ENCODE results near the gene CCDC170. TPM values are rescaled to one million over a fixed set of nuclear protein-coding genes. Genes with fewer than 3 reads are reported as not detected.

Gene CCDC170
- total RNA-seq, 4 donors from 2014 or later, result 0.22 to 1.1 (median 1.1) TPM; not detected in 1

DNA sequence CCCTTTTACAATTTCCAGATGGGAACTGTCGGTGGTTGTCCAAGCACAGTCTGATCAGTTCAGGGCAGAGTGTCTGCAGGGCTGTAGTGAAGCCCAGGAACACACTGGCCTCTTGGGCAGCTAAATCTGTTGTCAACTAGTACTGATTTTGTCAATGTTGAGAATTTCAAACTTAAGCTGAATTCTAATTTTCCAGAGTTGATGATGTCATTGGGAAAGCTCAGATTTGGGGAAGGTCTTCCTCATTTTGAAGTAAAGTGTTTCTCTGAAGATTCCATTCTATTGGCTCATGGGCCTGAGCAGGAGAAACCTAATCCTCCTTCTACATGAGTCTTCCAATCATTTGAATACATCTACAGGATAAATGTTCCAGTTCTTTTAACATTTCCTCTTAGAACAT, 72.1 kb downstream of the CCDC170 start:
- TF ChIP-seq, protein P1, sequence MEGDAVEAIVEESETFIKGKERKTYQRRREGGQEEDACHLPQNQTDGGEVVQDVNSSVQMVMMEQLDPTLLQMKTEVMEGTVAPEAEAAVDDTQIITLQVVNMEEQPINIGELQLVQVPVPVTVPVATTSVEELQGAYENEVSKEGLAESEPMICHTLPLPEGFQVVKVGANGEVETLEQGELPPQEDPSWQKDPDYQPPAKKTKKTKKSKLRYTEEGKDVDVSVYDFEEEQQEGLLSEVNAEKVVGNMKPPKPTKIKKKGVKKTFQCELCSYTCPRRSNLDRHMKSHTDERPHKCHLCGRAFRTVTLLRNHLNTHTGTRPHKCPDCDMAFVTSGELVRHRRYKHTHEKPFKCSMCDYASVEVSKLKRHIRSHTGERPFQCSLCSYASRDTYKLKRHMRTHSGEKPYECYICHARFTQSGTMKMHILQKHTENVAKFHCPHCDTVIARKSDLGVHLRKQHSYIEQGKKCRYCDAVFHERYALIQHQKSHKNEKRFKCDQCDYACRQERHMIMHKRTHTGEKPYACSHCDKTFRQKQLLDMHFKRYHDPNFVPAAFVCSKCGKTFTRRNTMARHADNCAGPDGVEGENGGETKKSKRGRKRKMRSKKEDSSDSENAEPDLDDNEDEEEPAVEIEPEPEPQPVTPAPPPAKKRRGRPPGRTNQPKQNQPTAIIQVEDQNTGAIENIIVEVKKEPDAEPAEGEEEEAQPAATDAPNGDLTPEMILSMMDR (IDR thresholded peaks at IDR 0.05), result no peak
- intact Hi-C loops (cut with DNase I; ENCODE audit: low total_unique reads), result no loop called here
- no peak overlapping the region for H3K4me3 ChIP-seq (ENCODE audit: low read depth, poor library complexity, severe bottlenecking)
- WGBS, 2 donors, result 66 to 76% methylated on average over 1 of the region's 1 CpG
- no peak for DNase-seq (ENCODE audit: low spot score in 2 of 2)

DNA sequence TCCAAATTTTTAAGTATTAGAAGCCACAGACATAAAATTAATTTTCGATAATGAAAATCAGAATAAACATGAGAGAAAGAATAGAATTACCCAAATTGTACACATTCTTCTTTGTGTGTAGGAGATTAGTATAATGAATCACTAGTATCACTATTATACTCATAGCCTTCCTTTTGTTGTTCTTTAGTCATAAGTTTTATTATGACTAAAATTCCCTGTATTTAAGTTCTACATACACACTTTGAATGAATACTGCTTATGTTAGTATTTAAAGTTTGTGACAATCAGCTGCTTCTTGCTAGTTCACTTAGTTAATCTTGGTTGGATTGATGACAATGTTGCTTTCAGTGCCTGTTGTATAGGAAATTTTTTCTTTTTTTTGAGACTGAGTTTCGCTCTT, 72.7 kb downstream of the CCDC170 start:
- intact Hi-C loops (cut with DNase I; ENCODE audit: low total_unique reads), result no loop called here
- TF ChIP-seq, protein P1 (IDR thresholded peaks at IDR 0.05), result no peak
- TF ChIP-seq POLR2A (IDR thresholded peaks at IDR 0.05), result no peak

DNA sequence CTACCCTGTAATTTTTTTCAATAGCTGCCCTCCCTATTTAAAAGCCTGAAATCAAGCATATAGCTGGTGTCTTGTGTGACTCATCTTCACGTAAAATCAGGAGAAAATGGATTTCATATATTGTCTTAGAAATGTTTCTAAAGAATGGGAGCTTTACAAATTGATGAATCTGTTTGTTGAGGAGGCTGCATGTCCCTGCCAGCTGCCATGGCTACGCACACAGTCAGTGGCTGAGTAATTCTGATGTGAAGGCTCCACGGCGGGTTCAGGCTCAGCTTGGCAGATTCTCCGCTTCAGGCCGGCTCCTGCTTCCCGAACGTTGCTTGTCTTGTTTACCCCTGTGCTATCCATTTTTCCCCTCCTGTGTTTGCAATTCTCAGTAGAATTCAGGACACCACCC, 82.8 kb downstream of the CCDC170 start:
- H3K4me3 ChIP-seq (ENCODE audit: low read depth, poor library complexity, severe bottlenecking), result no peak overlapping the region
- 90 to 92% methylated on average over 8 of the region's 8 CpGs for WGBS, 2 donors
- no peak for DNase-seq (ENCODE audit: low spot score in 2 of 2)
- TF ChIP-seq POLR2A (IDR thresholded peaks at IDR 0.05), result no peak
- TF ChIP-seq, protein P1 (IDR thresholded peaks at IDR 0.05), result no peak
- intact Hi-C loops (cut with DNase I; ENCODE audit: low total_unique reads), result no loop called here

More for the DNA sequence above, 72.7 kb downstream of the CCDC170 start:
- H3K4me3 ChIP-seq (ENCODE audit: low read depth, poor library complexity, severe bottlenecking), result no peak overlapping the region
- whole genome bisulfite sequencing, 2 donors, result 45 to 48% methylated on average over 2 of the region's 2 CpGs
- no peak for DNase-seq (ENCODE audit: low spot score in 2 of 2)

DNA sequence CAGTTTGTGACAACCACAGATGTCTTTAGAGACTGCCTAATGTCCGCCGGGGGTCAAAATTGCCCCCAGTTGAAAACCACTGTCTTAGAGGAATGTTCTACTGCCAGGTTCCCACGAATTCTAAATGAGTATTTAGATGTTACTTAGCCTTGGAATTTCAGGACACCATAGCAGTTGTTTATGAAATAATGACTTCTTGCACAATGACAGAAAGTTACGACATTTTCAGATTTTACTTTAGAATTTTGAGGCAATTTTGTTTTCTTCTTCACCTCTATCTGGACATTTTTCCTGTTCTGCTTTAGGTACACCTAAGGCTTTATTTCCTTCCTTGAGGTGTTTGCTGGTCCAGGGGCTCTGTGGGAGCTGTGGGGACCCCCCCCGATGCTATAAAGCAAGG, 83.4 kb downstream of the CCDC170 start:
- TF ChIP-seq, protein P1 (IDR thresholded peaks at IDR 0.05), result no peak
- TF ChIP-seq POLR2A (IDR thresholded peaks at IDR 0.05), result no peak
- 84 to 87% methylated on average over 5 of the region's 5 CpGs for WGBS, 2 donors
- DNase-seq (ENCODE audit: low spot score in 2 of 2), result no peak
- no peak overlapping the region for H3K4me3 ChIP-seq (ENCODE audit: low read depth, poor library complexity, severe bottlenecking)
- intact Hi-C loops (cut with DNase I; ENCODE audit: low total_unique reads), result no loop called here

DNA sequence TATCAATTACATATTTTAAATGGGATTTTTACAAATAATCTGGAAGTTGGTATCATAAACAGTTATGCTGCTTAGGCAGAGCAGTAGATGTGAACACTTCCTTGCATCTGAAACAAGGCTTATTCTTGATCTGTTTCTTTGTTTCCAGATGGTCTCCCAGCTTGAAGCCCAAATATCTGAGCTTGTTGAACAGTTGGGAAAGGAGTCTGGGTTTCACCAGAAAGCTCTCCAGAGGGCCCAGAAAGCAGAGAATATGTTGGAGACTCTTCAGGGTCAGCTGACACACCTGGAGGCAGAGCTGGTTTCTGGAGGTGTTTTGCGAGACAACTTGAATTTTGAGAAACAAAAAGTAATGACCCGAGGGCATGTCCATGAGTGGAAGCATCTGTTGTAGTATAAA, 91.9 kb downstream of the CCDC170 start:
- intact Hi-C loops (cut with DNase I; ENCODE audit: low total_unique reads), result no loop called here
- no peak overlapping the region for H3K4me3 ChIP-seq (ENCODE audit: low read depth, poor library complexity, severe bottlenecking)
- WGBS, 2 donors, result 81 to 94% methylated on average over 2 of the region's 2 CpGs
- TF ChIP-seq, protein P1 (IDR thresholded peaks at IDR 0.05), result no peak
- no peak for TF ChIP-seq POLR2A (IDR thresholded peaks at IDR 0.05)
- DNase-seq (ENCODE audit: low spot score in 2 of 2), result no peak

DNA sequence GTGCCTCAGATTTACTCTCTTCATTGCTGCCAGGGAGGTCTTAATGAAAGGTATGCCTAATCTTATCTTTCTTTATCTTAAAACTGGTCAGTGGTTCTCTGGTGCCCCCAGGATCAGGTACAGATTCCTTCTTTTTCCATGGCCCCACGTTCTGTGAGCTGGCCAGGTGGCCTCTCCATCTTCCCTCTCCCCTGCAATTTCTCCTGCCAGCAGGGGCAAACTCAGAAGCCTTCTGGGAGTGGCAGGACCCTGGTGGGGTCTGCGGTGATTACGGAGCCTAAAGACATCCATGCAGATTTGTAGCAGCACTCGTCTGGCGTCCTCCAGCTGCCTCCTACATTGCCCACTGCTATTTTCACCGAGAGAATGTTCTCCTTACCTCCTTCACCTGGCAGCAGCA, 95.8 kb downstream of the CCDC170 start:
- no peak overlapping the region for H3K4me3 ChIP-seq (ENCODE audit: low read depth, poor library complexity, severe bottlenecking)
- intact Hi-C loops (cut with DNase I; ENCODE audit: low total_unique reads), result no loop called here
- TF ChIP-seq POLR2A (IDR thresholded peaks at IDR 0.05), result no peak
- TF ChIP-seq, protein P1 (IDR thresholded peaks at IDR 0.05), result no peak
- 66 to 72% methylated on average over 6 of the region's 6 CpGs for WGBS, 2 donors
- no peak for DNase-seq (ENCODE audit: low spot score in 2 of 2)

Data from lower leg skin (tissue), 4 donors.